ENCODE measurements around the gene SLC25A41.
"Not testable (repeated sequence)": the region's sequence is repeated elsewhere in the genome, so short reads cannot be mapped to it uniquely, and the experiment has no call there.

Gene SLC25A41

DNA sequence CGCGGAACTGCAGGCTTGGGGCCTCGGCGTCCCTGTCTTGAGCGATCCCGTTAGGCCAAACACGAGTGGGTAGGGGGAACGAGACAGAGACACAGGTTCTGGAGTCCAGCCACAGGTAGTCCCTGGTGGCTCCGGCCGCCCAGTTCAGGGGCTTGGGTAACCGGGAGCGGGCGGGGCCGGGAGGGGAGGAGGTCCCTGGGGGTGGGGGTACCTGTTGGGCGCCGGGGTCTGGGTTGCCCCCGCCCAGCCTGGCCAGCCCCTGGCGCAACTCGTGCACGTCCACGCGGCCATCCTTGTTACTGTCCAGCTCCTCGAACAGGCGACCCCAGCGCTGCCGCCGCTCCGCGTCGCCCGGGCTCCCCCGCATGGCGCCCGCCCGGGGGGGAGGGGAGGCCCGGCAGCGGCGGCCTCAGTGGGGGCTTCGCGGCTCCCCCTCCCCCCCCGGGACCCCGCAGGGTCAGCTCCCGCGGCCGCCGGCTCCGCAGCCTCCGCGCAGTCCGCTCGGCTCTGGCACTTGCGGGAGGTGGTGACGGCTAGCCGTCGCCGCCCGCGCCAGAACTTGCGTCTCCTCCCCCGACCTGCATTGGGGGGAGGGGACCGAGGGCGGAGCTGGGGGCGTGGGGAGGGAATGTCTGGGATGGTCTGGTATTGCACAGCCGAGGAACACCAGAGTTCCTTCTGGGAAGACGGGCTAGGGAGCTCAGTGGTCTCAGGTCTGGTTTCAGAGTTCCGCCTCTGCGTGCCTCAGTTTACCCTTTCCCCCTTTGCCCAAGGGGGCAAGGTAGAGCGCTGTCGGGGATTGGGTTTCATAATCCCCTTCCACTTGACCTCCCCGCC is 25.9 kb upstream of the SLC25A41 start, which contains the start of gene SLC25A23:
SLC25A23 (minus strand) TSS at position 531 of the 837 bp plus-strand sequence; CDS start at position 367, 164 bp downstream.
- peak; percentile 60 for DNase-seq

DNA sequence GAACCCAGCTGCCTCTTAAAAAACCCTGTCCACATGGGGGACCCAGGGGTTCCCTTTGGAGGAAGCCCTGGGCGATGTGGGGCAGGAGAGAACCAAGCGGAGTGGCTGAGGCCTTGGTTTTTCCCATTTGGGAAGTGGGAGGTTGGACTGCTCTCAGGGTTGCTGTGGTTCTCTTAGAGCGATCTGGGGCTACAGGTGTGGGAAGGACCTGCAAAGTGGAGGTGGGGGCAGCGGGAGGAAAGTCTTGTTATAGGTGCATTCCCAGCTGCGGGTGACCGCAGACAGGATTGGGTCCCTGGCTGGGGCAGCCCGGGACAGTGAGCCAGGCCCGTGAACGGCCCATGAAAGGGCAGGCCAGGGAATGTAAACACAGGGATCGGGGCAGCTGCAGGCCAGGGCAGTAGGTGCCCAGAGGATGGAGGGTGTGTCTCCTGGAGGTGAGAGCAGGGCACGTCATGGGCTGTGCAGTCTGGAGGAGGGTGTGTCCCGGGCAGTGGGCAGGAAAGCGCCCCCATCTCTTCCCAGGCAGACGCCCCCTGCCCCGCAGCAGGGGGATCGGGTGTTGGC is 25.2 kb upstream of the SLC25A41 start:
- DNase-seq, result no peak

DNA sequence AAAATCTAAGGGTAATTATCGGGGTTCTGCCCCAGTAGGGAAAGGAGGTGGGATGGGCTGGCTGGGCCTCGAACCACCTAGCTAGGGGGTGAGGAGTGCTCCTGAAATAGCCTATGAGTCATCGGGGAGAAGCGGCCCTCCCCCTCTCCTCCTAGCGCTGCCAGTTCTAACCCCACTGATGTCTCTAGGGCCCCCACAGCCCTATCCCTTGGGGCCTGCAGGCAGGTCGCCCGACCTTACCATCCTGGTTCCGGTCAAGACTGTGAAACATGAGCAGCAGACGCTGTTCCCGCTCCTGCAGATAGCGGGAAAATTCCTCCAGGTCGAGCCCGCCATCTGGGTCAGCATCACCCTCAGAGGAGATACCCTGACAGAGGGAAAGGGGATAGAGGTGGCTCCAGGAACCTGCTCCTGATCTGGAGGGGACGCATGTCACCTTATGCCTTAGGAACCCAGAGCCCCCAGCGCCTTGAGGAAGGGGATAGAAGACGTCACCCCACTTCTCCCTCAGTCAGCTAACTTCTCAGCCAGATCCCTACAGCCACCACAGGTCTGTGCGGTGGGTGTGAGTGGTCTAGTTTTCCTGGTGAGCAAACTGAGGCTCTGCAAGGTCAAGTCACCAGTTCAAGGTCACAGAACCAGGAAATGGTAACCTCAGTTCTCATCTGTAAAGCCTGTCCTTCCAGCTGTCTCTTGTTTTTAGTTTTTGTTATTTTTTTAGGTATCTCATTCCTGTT is 24.6 kb upstream of the SLC25A41 start:
- no peak for DNase-seq

DNA sequence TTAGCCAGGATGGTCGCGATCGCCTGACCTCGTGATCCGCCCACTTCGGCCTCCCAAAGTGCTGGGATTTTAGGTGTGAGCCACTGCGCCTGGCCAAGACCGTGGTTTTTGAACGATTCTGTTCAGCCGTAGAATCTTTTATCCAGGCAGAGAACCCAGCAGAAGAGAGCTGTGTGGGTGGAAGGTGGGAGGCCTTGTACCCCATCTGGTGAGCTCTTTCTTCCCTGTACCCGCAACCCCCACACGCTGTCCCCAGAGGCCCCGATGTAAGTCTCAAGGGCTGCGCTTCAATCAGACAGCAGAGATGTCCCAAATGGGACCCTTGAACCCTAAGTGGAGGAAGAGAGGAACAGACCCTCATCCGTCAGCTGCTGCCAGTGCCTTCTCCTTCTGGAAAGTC is 22.4 kb upstream of the SLC25A41 start:
- no peak for DNase-seq

DNA sequence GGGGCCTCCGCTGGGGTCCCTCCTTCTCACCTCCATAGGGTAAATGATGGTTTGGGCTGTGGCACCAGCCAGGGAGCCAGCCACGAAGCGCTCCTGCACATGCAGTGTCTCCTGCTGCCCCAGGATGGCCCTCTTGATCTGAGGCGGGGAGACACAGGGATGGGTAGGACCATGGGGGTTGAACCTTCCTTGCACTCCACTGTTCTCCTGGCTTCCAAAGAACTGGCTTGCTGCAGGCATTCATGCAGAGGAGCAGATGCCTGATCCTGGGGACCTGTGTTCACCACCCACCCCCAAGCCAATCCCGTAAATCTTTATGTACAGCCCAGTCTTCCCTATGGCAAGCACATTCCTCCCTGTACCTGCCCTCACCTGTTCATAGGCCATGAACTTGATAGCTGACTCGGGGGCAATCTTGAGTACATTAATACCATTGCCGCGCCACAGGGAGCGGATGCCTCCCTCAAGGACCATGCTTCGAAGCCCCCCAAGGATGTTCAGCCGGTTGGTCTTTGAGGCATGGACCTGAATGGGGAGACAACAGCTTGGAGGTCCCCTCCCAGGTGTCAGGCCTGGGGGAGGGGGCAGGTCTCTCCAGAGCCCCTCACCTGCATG is 20.5 kb upstream of the SLC25A41 start:
- DNase-seq, result no peak

DNA sequence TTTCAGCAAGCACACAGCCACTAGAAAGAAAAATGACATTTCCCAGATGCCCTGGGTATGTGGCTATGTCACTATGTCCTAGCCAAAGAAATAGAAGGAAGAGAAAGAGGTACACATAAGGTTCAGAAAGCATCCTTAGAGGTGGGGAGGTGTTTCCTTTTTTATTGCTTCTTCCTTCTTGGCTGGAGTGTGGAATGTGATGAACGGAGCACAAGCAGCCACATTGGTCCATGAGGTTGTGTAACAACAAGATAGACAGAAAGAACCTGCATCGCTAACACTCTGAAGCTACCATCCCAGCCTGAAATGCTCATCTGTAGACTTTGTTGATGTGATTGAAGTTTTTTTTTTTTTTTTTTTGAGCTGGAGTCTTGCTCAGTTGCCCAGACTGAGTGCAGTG is 19.3 kb upstream of the SLC25A41 start:
- DNase-seq, result no peak

DNA sequence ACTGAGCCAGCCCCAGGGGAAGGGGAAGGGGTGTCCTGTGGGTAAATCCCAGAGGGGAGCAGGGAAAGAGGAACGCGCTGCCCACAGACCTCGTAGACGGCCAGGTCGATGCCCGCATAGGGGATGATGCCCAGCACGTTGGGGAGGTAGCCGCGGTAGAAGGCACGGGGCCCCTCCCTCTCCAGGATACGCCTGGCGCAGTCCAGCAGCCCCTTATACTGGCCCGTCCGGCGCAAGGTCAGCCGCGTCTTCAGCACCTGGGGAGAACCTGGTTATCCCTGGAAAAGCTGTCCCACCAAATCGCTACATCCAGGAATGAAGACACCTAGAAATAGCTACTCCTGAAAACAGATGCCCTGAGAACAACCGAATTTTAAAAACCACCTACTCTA is 18.7 kb upstream of the SLC25A41 start:
- DNase-seq, result no peak

DNA sequence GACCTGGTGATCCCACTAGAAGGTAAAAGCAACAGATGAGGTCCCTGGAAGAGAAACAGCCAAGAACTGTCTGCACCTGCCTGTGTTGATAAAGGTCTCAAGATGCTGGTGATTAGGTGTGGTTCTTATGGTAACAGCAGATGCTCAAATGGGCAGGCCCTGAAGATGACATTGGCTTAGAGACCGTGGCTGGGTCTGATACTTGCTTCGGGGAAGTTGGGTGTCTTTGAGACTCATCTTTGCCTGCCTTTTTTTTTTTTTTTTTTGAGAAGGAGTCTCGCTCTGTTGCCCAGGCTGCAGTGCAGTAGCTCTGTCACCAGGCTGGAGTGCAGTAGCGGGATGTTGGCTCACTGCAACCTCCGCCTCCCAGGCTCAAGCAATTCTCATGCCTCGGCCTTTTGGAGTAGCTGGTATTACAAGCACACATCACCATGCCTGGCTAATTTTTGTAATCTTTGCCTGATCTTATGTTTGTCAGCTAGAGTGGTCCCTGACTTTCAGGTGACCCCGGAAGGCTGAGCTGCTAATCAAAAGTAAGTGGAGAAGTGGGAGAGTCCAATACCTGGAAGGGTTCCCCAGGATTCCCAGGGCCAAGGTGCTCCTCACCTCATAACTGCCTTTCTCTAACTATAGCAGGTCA is 18.1 kb upstream of the SLC25A41 start:
- no peak for DNase-seq

DNA sequence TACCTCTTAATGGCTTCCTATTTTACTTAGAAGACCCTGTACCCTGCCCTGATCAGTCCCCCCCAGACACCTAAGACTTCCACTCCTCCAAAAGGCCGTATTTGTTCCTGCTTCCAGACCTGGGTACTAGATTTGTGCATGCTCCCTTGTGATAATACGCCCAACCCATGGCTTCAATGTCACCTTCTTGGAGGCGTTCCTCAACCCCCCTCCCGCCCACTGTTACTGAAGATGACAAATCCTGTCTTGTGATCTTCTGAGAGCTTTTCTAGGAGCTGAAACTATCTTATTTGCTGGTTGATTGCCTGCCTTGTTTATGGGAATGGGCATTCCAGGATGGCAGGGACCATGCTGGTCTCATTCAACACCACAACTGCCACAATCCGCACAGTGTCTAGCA is 16.6 kb upstream of the SLC25A41 start:
- no peak for DNase-seq

DNA sequence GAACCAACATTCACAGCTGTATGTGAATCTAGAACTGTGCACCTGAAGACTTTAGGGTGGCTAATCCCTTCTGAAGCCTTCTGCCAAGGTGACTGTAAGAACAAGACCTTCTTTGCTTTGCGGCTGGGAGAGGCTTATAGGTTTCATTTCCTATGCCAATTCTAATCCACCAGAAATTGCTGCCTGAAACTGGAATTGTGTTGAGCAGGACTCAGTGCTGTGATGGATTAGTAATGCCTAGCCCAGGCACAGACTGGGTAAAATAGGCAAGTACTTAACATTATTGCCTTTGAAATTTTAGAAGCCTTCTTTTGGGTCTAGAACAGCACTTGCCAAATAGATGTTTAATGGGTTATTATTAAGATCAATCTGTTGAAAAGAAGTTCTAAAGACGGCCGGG is 14.5 kb upstream of the SLC25A41 start:
- DNase-seq, result no peak

DNA sequence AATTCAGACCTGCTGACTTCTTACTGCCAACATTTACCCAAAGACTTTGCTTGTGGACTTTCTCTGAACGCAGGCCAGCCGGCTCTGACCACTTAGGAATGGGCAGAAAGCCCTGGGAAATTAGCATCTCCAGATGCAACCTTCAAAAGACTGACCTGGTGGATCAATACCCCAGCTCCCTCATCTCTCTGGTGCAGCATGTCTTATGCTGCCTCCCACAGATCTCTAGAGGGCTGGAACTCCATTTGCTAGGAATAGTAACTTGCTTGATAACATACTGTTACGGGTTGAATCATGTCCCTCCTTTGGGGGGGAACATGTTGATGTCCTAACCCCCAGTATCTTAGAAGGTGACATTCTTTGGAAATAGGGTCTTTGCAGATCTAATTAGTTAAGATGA is 12.9 kb upstream of the SLC25A41 start:
- DNase-seq, result no peak

DNA sequence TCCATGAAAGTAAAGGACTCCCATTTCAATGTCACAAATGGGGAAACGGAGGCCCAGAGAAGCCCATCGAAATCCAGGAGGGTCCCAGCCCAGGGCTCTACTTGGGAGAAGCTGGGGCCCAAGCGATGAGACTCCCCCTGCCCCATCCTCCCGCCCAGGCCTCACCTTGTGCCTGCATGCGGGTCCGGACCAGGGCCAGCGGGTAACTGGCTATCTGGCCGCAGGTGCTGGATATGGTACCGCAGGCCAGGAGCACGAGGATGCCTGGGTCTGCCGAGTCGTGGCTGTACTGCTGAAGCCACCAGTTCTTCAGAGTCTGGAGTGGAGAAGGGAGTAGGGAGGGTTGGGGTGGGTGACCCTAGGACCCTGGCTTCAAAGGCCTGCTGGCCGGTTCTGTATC is 10.4 kb upstream of the SLC25A41 start:
- DNase-seq, result no peak

DNA sequence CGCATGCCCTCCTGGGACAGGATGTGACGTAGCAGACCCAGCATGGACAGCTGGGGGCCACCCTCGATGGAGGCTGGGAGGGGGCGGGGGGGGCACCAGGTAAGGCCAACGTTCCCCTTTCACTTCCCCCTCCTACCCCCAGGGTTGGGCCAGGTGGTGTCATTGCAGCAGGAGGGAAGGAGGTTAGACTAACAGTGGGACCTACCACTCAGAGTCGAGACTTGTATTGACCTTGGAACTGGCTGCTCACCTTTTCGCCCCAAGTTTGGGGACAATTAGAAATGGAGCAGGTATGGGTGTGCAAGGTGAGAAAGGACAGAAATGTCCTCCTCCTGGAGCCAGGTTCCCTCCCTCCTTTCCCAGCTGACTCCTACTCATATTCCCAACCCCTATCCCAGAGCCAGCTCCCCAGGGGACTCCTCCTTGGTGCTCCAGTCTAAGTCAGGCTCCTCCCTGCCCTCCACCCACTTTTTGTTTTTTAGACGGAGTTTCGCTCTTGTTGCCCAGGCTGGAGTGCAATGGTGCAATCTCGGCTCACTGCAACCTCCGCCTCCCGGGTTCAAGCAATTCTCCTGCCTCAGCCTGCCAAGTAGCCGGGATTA is 8.6 kb upstream of the SLC25A41 start:
- DNase-seq, result no peak

DNA sequence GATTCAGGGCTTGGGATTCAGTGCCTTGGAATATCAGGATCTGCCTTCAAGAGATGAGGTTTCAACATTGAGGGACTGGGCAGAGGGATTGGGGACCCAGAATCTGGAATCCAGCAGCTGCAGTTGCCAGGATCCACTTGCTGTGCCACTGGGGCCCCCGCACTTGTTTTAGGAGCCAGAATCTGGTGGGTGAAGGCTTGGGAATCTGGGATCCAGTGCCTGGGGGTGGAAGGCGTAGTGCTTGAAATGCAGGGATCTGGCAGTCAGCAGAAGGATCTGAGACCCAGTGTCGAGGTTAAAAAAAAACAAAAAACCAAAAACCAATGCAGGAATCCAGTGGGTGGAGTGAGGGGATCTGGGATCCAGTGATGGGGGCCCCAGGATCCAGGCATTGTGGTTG is 7.3 kb upstream of the SLC25A41 start:
- no peak for DNase-seq

DNA sequence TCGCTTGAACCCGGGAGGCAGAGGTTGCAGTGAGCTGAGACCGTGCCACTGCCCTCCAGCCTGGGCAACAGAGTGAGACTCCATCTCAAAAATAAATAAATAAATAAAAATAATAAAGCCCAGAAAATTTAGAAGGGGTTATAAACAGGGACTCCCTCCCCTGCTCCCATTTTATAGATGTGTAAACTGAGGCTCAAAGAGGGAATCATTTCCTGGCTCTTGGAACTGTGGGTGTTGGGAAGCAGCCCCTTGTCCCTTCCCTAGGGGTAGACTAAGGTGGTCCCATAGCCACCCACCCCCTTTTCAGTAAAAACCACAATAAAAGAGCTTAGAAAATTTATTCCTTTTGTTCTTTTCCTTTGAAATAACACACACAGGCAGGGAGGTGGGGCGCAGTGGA is 6.2 kb upstream of the SLC25A41 start:
- no peak for DNase-seq

DNA sequence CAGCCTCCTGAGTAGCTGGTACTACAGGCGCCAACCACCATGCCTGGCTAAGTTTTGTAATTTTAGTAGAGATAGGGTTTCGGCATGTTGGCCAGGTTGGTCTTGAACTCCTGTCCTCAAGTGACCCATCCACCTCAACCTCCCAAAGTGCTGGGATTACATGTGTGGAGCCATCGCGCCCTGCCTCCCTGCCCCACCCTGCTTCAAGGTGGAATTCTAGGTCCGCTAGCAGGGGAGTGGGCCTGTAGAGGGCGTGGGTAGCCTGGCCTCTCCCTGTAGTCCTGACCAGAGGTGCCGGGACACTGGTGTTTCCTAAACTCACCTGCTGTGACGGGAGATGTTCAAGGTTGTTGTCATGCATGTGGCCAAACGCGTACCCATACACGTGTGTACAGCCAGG is 398 bp downstream of the SLC25A41 start:
- DNase-seq, result no peak

DNA sequence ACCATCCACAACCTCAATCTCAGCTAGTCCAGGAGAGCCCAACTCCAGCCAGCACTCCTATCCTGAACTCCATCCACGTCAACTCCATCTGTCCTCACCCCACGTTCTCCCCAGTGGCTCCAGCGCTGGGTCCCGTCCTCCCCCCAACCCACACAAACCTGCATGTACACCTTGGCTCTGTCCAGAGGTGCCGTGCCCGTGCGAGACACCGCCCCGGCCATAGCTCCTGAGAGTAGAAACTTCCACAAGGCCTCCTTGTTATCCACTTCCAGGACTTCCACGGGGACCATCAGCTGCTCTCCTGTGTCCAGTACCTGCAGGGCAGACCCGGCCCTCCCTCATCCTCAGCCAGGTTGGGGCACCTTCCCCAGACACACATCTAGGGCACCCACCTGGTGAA is 1.7 kb downstream of the SLC25A41 start:
- no peak for DNase-seq

DNA sequence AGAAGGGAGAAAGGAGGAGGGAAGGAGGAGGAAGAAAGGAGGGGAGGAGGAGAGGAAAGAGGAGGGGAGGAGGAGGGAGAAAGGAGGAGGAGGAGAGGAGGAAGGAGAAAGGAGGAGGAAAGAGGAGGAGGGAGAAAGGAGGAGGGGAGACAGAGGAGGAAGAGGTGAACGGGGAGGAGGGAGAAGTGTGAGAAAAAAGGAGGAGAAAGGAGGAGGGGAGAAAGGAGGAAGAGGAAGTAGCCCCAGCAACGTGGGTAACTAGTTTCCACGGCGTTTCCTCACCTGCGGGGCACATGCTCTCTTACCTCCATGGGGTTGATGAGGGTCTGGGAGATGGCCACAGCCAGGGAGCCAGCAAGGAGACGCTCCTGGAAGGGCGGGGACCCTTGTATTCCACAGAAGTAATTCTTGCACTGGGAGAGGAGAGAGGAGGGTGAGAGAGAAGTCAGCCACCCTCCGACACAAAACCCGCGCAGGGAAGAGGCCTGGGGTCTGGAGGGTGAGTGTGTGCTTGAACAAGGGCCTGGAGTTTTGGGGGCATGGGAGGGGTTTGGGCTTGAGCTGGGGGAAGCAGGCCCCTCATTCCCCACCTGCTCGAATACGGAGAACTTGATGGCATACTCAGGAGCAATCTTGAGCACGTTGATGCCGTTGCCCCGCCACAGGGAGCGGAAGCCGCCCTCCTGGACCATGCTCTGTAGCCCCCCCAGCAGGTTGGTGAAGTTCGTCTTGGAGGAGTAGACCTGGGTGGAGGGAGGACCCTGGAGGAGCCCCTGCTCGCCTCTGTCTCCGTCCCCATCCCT is 3.9 kb downstream of the SLC25A41 start:
- no peak for DNase-seq

DNA sequence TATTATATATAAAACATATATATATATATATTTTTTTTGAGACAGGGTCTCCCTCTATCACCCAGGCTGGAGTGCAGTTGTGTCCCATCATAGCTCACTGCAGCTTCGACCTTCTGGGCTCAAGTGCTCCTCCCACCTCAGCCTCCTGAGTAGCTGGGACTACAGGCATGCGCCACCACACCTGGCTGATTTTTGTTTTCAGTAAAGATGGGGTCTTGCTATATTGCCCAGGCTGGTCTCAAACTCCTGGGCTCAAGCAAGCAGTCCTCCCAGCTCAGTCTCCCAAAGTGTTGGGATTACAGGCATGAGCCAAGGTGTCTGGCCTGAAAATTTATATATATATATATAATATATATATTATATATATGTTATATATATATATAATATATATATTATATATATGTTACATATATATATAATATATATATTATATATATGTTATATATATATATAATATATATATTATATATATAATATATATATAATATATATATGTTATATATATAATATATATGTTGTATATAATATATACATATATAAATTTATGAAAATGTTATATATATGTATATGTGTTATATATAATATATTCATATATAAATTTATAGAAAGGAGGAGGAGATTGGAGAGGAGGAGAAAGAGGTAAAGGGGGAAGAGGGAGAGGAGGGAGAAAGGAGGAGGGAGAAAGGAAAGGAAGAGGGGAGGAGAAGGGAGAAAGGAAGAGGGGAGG is 4.7 kb downstream of the SLC25A41 start:
- DNase-seq, result not testable (repeated sequence)

DNA sequence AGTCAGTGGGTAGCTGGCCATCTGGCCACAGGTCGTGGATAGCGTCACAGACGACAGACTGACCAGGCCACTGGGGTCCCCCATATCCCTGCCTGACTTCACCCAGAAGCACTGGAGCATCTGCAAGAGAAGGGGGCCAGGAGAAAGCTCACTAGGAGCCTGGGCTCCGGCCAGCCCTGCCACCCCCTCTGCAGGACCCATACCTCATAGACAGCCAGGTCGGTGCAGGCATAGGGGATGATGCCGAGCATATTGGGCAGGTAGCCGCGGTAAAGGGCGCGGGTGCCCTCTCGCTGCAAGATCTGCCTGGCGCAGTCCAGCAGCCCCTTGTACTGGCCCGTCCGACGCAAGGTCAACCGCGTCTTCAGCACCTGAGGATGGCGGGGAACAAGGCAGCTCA is 6.4 kb downstream of the SLC25A41 start:
- DNase-seq, result no peak
